ENCODE data around the gene NDUFB7.
A peak's percentile ranks its signal among the peaks of the same experiment; 100 is the strongest.
"Not testable (repeated sequence)": the region's sequence is repeated elsewhere in the genome, so short reads cannot be mapped to it uniquely, and the experiment has no call there.

The NDUFB7 gene

GRCh38 chr19:14575428-14575980, 3.6 kb upstream of the NDUFB7 start:
- DNase-seq (ENCODE audit: low read depth in 3 of 3), result no peak

GRCh38 chr19:14570864-14571527, 870 bp downstream of the NDUFB7 start:
- DNase-seq (ENCODE audit: low read depth in 3 of 3), result no peak

- DNase-seq (ENCODE audit: low read depth in 3 of 3), result no peak
These were observed 4.8 kb downstream of the NDUFB7 start for GRCh38 chr19:14567079-14567478.

GRCh38 chr19:14566712-14567077, 5.2 kb downstream of the NDUFB7 start:
- no peak for DNase-seq (ENCODE audit: low read depth in 3 of 3)

- DNase-seq (ENCODE audit: low read depth in 3 of 3), result no peak
These were observed 5.8 kb downstream of the NDUFB7 start for GRCh38 chr19:14565765-14566711.

GRCh38 chr19:14565298-14565679, 6.6 kb downstream of the NDUFB7 start:
- DNase-seq (ENCODE audit: low read depth in 3 of 3), result no peak

- not testable (repeated sequence) for DNase-seq (ENCODE audit: low read depth in 3 of 3)
These were observed 7.1 kb downstream of the NDUFB7 start for GRCh38 chr19:14564652-14565297.

GRCh38 chr19:14563989-14564651, 7.7 kb downstream of the NDUFB7 start:
- peak in 2 of 3 donors; percentile 68 to 72 for DNase-seq (ENCODE audit: low read depth in 3 of 3)

GRCh38 chr19:14563590-14563926, 8.3 kb downstream of the NDUFB7 start:
- DNase-seq (ENCODE audit: low read depth in 3 of 3), result no peak

GRCh38 chr19:14562660-14563589, 8.9 kb downstream of the NDUFB7 start:
- no peak for DNase-seq (ENCODE audit: low read depth in 3 of 3)

- DNase-seq (ENCODE audit: low read depth in 3 of 3), result no peak
These were observed 10.0 kb downstream of the NDUFB7 start for GRCh38 chr19:14561847-14562351.

- DNase-seq (ENCODE audit: low read depth in 3 of 3), result no peak
These were observed 10.6 kb downstream of the NDUFB7 start for GRCh38 chr19:14561249-14561648.

GRCh38 chr19:14560776-14561108, 11.1 kb downstream of the NDUFB7 start:
- DNase-seq (ENCODE audit: low read depth in 3 of 3), result no peak

GRCh38 chr19:14559916-14560775, 11.7 kb downstream of the NDUFB7 start:
- no peak for DNase-seq (ENCODE audit: low read depth in 3 of 3)

- no peak for DNase-seq (ENCODE audit: low read depth in 3 of 3)
These were observed 13.3 kb downstream of the NDUFB7 start for GRCh38 chr19:14558370-14559066.

- peak; percentile 58 to 81 (median 61) for DNase-seq (ENCODE audit: low read depth in 3 of 3)
These were observed 15.1 kb downstream of the NDUFB7 start for GRCh38 chr19:14556662-14557188.

- DNase-seq (ENCODE audit: low read depth in 3 of 3), result no peak
These were observed 15.8 kb downstream of the NDUFB7 start for GRCh38 chr19:14555918-14556661.

GRCh38 chr19:14554382-14554812, 17.5 kb downstream of the NDUFB7 start:
- DNase-seq (ENCODE audit: low read depth in 3 of 3), result no peak

Data from stimulated activated CD4-positive, alpha-beta T cell treated with anti-CD3 and anti-CD28 coated beads, TNF-alpha, amount 100 ng/mL, for 48 hours (primary cell).